GM13976 (cell line): ENCODE results near the gene SCAF8.

Source experiments
- DNase-seq: peaks from one replicate; pipeline ENCODE4 v3.0.0; 2012; ENCODE audit warnings: low spot score
- in situ Hi-C: fragments of 300-500 bp; cut with MboI; formaldehyde crosslinking; loops from one replicate; pipeline ENCODE4 v1.12.0; 2022; ENCODE audit warnings: low sequenced_read_pairs, mixed read lengths, inconsistent platforms; ENCODE audit not compliant: unreplicated experiment
- TF ChIP-seq, protein P1 (sequence below): IDR thresholded peaks from 2 replicates; pipeline ENCODE4 v1.5.1; 2012; ENCODE audit warnings: borderline replicate concordance, mild to moderate bottlenecking; ENCODE audit not compliant: insufficient read depth; ENCODE audit errors: extremely low read depth, missing control alignments, control extremely low read depth

SCAF8 gene

DNA sequence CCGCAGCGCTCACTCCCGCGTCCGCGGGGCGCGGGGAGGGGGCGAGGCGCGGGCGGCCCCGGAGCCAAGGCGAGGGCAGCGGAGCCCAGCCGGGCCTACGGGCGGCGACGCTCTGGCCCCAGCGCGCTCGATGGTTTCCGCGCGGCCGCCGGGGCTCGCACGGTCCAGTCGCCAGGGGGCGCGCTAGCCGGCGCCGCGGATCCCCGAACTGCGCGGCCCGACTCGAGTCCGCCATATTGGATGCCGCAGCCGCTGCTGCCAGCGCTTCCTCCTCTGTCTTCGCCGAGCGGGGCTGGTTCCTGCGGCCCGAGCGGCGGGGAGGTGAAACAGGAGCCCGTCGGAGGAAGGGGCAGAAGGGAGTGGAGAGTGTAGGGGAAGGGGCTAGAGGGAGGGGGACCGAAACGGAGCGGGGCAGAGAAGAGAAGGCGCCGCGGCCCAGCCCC, at the start of gene SCAF8:
Gene SCAF8 (plus strand): TSS at position 234 of the 443 bp plus-strand sequence. CDS start 485 bp downstream, outside the sequence.
- in situ Hi-C loops: no loop called here
- TF ChIP-seq, protein P1, sequence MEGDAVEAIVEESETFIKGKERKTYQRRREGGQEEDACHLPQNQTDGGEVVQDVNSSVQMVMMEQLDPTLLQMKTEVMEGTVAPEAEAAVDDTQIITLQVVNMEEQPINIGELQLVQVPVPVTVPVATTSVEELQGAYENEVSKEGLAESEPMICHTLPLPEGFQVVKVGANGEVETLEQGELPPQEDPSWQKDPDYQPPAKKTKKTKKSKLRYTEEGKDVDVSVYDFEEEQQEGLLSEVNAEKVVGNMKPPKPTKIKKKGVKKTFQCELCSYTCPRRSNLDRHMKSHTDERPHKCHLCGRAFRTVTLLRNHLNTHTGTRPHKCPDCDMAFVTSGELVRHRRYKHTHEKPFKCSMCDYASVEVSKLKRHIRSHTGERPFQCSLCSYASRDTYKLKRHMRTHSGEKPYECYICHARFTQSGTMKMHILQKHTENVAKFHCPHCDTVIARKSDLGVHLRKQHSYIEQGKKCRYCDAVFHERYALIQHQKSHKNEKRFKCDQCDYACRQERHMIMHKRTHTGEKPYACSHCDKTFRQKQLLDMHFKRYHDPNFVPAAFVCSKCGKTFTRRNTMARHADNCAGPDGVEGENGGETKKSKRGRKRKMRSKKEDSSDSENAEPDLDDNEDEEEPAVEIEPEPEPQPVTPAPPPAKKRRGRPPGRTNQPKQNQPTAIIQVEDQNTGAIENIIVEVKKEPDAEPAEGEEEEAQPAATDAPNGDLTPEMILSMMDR: peak; percentile 98
- DNase-seq: peak; percentile 89

GRCh38 chr6:154683756-154684523, 49.3 kb upstream of the SCAF8 start:
- in situ Hi-C loops: loop anchor here (25.0 kb wide), 1 partner anchor 228 kb away; no protein-coding TSS in a partner anchor
- peak; percentile 61 for DNase-seq
- TF ChIP-seq, protein P1: no peak

DNA sequence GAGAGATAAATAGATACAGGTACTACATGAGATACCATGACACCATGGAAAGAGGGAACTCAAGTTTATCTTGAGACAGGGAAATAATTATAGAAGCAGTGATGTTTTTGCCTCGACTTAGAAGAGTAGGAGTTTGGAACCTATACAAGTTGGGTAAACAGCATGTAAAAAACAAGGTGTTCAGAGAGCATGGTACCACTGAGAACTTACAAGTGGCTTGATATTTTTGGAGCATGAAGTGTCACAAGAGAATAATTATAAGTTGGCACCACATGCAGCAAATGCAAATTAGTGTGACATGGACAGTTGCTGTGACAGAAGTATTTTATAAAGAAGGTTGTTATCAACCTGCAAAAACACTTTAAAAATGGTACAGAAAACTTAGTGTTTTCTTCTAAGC, 47.1 kb upstream of the SCAF8 start:
- TF ChIP-seq, protein P1: no peak
- no peak for DNase-seq
- in situ Hi-C loops: loop anchor here (25.0 kb wide), 1 partner anchor 226 kb away; no protein-coding TSS in a partner anchor

DNA sequence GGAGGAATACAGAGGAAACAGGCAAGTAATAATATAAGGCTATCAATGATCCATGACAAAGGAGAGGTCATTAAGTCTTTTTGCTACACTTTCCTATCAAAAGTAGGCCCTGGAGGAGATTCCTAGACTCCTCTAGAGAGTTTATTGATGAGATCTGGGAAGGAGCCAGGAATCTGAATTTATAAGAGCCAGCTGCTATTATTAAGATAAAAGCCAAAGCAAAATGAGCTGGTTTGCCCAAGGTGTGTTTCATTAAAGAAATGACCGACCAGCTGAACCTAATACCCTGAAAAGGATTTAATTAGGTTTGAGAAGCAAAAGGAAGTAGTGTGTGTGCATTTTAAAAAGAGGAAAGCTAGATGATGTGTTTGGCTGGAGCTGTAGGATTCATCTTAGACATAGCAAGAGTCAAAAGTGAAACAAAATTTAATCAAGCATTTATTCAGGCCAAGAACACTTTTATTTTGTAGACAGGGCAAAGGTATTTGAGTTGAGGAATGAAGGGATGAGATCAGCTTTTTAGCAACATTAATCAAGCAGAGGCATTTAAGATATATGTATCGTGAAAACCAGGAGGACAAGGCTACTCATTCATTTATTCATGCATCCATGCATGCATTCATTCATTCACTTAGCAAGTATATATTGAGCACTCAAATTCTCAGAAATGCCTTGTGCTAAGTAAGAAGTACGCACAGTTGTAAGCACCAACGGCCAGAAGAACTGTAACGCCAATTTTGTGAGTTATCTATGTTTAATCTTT, 43.5 kb upstream of the SCAF8 start:
- in situ Hi-C loops: loop anchor here (25.0 kb wide), 1 partner anchor 223 kb away; no protein-coding TSS in a partner anchor
- TF ChIP-seq, protein P1: no peak
- no peak for DNase-seq

- DNase-seq: no peak
- in situ Hi-C loops: loop anchor here (25.0 kb wide), 1 partner anchor 221 kb away; no protein-coding TSS in a partner anchor
- TF ChIP-seq, protein P1: no peak
These were observed 42.4 kb upstream of the SCAF8 start for GRCh38 chr6:154690857-154691256.

DNA sequence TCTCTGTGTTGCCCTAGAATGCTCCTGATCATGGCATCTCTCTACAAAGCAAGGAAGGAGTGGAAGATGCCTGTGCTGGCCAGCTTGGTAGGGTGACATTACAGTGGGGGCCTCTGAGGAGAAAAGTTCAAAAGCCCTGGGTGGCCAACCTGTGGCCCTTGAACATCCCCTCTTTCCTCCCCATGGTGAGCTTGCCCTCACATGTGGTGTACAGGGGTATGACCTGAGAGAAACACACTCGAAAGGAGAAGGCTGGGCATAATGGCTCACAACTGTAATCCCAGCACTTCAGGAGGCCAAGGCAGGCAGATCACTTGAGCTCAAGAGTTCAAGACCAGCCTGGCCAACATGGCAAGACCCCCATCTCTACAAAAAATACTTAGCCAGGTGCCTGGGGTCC, 36.6 kb upstream of the SCAF8 start:
- TF ChIP-seq, protein P1: no peak
- in situ Hi-C loops: loop anchor here (25.0 kb wide), 1 partner anchor 216 kb away; no protein-coding TSS in a partner anchor
- no peak for DNase-seq
